ENCODE measurements around the gene NFIB. TPM values are rescaled to one million over a fixed set of nuclear protein-coding genes. Genes with fewer than 3 reads are reported as not detected.

NFIB gene
- total RNA-seq, 1 experiment from 2014 or later, result 0.61 TPM

DNA sequence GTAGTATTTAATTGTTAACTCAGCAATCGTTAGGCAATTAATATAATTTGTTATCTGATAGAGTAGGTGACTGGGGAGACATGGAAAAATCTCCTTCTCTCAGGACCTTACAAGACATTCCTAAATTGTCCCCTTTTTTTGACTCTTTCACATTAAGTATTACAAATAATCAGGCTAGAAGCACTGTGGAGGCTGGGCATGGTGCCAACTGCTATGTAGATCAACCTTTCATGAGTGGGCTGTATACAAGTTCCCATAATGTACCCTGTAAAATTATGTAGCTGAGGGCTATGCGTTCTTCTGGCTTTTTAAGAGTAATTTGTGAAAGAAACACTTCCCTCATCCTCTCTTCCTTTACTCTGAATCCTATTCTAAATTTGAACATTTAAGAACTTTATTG is 140.2 kb downstream of the NFIB start:
- Histone ChIP-seq H3K9me3 (no peaks in the 10 kb centered on the region), H3K4me1 (no peaks in the 10 kb centered on the region), H3K4me3 (ENCODE audit: low read depth, low read length) (no peak overlapping the region), H3K36me3 (ENCODE audit: control insufficient read depth, insufficient read depth, low read length) (no peaks in the 10 kb centered on the region), H3K27me3 (replicated peaks; ENCODE audit: control insufficient read depth, insufficient read depth, low read length) (no peaks in the 10 kb centered on the region)
- H3K27ac Mint-ChIP-seq (ENCODE audit: unreplicated experiment), result no peak overlapping the region
- no TSS peak for BruUV-seq (replicated peaks)
- no peak overlapping the region for H3K4me3 Mint-ChIP-seq (ENCODE audit: unreplicated experiment)
- H3K27me3 Mint-ChIP-seq (ENCODE audit: insufficient read depth, unreplicated experiment), result peaks cover 11% of the 10 kb centered on the region
- intact Hi-C loops (cut with micrococcal nuclease; ENCODE audit: unreplicated experiment), result no loop called here
- no peak for DNase-seq
- H3K36me3 Mint-ChIP-seq (ENCODE audit: insufficient read depth, unreplicated experiment), result no peaks in the 10 kb centered on the region
- no peaks in the 10 kb centered on the region for H3K4me1 Mint-ChIP-seq (ENCODE audit: low read depth, unreplicated experiment)
- ChIA-PET POLR2A (no interaction called here), CTCF (no interaction called here)
- TF ChIP-seq, protein P1, sequence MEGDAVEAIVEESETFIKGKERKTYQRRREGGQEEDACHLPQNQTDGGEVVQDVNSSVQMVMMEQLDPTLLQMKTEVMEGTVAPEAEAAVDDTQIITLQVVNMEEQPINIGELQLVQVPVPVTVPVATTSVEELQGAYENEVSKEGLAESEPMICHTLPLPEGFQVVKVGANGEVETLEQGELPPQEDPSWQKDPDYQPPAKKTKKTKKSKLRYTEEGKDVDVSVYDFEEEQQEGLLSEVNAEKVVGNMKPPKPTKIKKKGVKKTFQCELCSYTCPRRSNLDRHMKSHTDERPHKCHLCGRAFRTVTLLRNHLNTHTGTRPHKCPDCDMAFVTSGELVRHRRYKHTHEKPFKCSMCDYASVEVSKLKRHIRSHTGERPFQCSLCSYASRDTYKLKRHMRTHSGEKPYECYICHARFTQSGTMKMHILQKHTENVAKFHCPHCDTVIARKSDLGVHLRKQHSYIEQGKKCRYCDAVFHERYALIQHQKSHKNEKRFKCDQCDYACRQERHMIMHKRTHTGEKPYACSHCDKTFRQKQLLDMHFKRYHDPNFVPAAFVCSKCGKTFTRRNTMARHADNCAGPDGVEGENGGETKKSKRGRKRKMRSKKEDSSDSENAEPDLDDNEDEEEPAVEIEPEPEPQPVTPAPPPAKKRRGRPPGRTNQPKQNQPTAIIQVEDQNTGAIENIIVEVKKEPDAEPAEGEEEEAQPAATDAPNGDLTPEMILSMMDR (IDR thresholded peaks at IDR 0.05; ENCODE audit: insufficient read depth in 1 of 2, low read depth in 1 of 2, low read length in 1 of 2, severe bottlenecking in 1 of 2, unreplicated experiment in 1 of 2), result no peak
- H3K9me3 Mint-ChIP-seq (ENCODE audit: unreplicated experiment), result no peaks in the 10 kb centered on the region

DNA sequence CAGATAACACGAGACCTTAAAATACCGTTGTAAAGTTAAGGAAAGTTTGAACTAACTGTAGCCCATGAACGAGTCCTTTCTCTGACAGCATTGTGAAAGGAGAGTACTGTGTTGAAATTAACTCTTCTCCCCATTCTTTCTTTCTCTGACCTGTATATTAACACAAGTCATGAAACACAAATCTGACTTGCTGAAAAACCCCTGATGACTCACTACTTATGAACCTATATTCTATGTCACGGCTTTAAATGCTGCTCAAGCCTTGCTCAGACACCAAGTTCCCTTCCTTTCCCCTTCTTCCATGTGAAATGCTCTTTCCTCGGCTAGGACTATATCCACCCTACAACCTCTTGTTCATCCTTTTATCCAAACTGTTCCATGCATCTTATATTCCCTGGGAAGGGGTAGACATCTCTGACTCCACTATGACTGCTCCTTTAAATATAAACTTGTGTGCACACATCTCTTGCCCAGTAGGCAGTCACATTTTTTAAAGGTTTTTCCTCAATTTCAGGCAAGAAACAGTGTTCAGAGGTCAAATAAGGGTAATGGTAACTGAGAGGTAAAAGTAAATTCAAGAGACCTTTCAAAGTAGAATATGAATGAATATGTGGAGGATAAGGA is 142.9 kb downstream of the NFIB start:
- POLR2A ChIA-PET, result no interaction called here
- Mint-ChIP-seq H3K27ac (ENCODE audit: unreplicated experiment) (no peak overlapping the region), H3K4me1 (ENCODE audit: low read depth, unreplicated experiment) (no peaks in the 10 kb centered on the region), H3K4me3 (ENCODE audit: unreplicated experiment) (no peak overlapping the region), H3K9me3 (ENCODE audit: unreplicated experiment) (no peaks in the 10 kb centered on the region), H3K36me3 (ENCODE audit: insufficient read depth, unreplicated experiment) (no peaks in the 10 kb centered on the region), H3K27me3 (ENCODE audit: insufficient read depth, unreplicated experiment) (peaks cover 11% of the 10 kb centered on the region)
- Histone ChIP-seq H3K36me3 (ENCODE audit: control insufficient read depth, insufficient read depth, low read length) (no peaks in the 10 kb centered on the region), H3K9me3 (no peaks in the 10 kb centered on the region), H3K4me3 (ENCODE audit: low read depth, low read length) (no peak overlapping the region), H3K4me1 (no peaks in the 10 kb centered on the region), H3K27me3 (replicated peaks; ENCODE audit: control insufficient read depth, insufficient read depth, low read length) (no peaks in the 10 kb centered on the region)
- TF ChIP-seq, protein P1 (IDR thresholded peaks at IDR 0.05; ENCODE audit: insufficient read depth in 1 of 2, low read depth in 1 of 2, low read length in 1 of 2, severe bottlenecking in 1 of 2, unreplicated experiment in 1 of 2), result no peak
- CTCF ChIA-PET, result no interaction called here
- no TSS peak for BruUV-seq (replicated peaks)
- DNase-seq, result no peak
- intact Hi-C loops (cut with micrococcal nuclease; ENCODE audit: unreplicated experiment), result no loop called here

DNA sequence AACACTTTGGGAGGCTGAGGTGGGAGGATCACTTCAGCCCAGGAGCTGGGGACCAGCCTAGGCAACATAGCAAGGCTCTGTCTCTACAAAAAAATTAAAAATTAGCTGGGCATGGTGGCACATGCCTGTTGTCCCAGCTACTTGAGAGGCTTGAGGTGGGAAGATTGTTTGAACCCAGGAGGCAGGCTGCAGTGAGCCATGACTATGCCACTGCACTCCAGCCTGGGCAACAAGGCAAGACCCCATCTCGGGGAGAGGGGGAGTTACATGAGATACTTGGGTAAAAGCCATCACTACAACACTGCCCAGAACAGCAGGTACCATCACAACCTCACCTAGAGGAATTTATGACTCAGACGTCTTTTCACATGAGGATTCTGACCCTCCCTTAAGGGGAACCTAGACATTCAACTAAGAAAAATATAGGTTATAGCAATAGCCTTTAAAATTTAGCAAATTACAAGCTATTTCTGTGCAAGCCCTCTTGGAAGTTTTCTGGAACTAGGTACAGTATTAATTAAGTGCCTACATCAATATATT is 143.5 kb downstream of the NFIB start:
- Histone ChIP-seq H3K4me3 (ENCODE audit: low read depth, low read length) (no peak overlapping the region), H3K36me3 (ENCODE audit: control insufficient read depth, insufficient read depth, low read length) (no peaks in the 10 kb centered on the region), H3K9me3 (no peaks in the 10 kb centered on the region), H3K27me3 (replicated peaks; ENCODE audit: control insufficient read depth, insufficient read depth, low read length) (no peaks in the 10 kb centered on the region), H3K4me1 (no peaks in the 10 kb centered on the region)
- Mint-ChIP-seq H3K4me3 (ENCODE audit: unreplicated experiment) (no peak overlapping the region), H3K27me3 (ENCODE audit: insufficient read depth, unreplicated experiment) (peaks cover 11% of the 10 kb centered on the region), H3K27ac (ENCODE audit: unreplicated experiment) (no peak overlapping the region), H3K9me3 (ENCODE audit: unreplicated experiment) (no peaks in the 10 kb centered on the region), H3K36me3 (ENCODE audit: insufficient read depth, unreplicated experiment) (no peaks in the 10 kb centered on the region), H3K4me1 (ENCODE audit: low read depth, unreplicated experiment) (no peaks in the 10 kb centered on the region)
- DNase-seq, result no peak
- BruUV-seq (replicated peaks), result no TSS peak
- intact Hi-C loops (cut with micrococcal nuclease; ENCODE audit: unreplicated experiment), result no loop called here
- TF ChIP-seq, protein P1 (IDR thresholded peaks at IDR 0.05; ENCODE audit: insufficient read depth in 1 of 2, low read depth in 1 of 2, low read length in 1 of 2, severe bottlenecking in 1 of 2, unreplicated experiment in 1 of 2), result no peak
- POLR2A ChIA-PET, result no interaction called here
- CTCF ChIA-PET, result no interaction called here
